Lung microvascular endothelial cell (primary cell): ENCODE measurements around the gene CCP110. TPM values are rescaled to one million over a fixed set of nuclear protein-coding genes. Genes with fewer than 3 reads are reported as not detected.

ENCODE experiments used
- DNase-seq, 2 donors: peaks; one replicate each; pipeline versions ENCODE4 v3.0.0 to v3.0.0-alpha.2; 2010; ENCODE audit warnings: low read depth in 2 of 2
- total RNA-seq: library from RNA; depleted of rRNA; stranded (reverse); fragments of >200 nt; gene quantifications from 2 replicates; pipeline ENCODE4 v1.2.1, GENCODE V29; 2014

The CCP110 gene, protein sequence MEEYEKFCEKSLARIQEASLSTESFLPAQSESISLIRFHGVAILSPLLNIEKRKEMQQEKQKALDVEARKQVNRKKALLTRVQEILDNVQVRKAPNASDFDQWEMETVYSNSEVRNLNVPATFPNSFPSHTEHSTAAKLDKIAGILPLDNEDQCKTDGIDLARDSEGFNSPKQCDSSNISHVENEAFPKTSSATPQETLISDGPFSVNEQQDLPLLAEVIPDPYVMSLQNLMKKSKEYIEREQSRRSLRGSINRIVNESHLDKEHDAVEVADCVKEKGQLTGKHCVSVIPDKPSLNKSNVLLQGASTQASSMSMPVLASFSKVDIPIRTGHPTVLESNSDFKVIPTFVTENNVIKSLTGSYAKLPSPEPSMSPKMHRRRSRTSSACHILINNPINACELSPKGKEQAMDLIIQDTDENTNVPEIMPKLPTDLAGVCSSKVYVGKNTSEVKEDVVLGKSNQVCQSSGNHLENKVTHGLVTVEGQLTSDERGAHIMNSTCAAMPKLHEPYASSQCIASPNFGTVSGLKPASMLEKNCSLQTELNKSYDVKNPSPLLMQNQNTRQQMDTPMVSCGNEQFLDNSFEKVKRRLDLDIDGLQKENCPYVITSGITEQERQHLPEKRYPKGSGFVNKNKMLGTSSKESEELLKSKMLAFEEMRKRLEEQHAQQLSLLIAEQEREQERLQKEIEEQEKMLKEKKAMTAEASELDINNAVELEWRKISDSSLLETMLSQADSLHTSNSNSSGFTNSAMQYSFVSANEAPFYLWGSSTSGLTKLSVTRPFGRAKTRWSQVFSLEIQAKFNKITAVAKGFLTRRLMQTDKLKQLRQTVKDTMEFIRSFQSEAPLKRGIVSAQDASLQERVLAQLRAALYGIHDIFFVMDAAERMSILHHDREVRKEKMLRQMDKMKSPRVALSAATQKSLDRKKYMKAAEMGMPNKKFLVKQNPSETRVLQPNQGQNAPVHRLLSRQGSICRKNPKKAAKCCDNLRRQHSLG
- 5.6 and 6.5 TPM in 2 replicates for total RNA-seq

DNA sequence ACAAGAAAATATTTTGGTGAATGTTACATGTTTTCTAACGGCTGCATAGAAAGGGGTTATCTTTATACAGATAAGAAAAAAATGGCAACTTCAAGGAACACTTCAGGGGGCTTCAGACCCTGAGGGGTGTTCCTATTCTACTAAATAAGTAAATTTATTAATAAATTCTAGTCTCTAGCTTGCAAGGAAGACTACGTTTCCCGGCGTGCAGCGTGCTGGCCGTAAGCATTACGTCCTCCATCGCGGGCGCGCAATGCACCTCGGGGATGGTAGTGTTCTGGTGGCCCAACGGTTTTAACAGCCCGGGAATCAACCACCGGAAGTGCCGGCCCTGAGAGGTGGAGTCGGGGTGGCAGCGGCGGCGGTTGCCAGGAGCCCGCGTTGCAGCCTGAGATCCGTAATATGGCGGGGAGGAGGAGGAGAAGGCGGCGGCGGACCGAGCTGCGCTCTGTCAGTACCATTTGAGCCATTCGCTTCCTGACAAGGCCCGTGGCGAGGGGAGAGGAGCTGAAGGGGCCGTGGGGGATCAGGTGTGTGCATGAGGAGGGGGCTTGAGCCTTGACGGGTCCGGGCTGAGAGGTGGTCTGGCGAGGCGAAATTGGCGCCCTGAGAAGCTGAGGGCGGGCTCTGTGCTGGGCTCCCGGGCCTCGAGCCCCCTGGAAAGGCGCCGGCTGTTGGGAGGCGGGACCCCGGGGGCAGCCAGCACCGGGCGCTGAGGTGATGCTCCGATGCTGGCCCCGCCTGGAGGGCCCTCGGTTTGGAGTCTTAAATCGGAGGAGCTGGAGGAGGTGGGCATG lies at the start of gene CCP110:
CCP110 (plus strand) TSS at position 384 of the 797 bp plus-strand sequence. CDS start 3,940 bp downstream, outside the sequence.
- peak; percentile 97 to 98 for DNase-seq

DNA sequence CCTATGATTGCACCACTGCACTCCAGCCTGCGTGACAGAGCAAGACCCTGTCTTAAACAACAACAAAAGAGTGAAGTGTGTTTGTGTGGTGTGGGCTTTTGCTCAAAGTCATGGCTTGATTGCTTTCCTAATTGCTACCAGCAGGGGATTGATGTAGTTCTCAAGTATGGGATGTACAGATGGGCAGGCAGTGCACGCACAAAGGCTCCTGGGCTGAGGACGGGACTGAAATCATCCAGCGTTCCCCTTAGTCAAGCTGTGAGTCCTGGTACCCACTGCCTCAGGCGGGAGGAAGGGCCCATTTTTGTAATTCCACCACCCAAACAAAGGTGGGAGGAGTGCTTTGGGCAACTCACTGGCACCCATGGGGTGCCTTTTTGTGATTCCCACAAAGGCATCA lies 49.1 kb upstream of the CCP110 start:
- DNase-seq: no peak

DNA sequence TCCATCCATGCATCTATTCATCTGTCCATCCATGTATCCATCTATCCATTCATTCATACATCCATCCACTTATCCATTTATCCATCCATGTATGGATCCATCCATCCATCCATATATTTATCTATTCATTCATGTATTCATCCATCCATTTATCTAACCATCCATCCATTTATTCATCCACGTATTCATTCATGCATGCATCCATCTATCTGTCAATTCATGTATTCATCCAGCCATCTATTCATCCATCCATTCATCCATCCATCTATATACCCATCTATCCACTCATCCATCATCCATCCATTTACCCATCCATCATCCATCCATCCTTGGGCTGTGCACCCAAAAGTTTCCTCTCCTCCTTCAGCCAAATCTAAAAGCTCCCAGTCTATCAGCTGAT lies 45.2 kb upstream of the CCP110 start:
- no peak for DNase-seq

DNA sequence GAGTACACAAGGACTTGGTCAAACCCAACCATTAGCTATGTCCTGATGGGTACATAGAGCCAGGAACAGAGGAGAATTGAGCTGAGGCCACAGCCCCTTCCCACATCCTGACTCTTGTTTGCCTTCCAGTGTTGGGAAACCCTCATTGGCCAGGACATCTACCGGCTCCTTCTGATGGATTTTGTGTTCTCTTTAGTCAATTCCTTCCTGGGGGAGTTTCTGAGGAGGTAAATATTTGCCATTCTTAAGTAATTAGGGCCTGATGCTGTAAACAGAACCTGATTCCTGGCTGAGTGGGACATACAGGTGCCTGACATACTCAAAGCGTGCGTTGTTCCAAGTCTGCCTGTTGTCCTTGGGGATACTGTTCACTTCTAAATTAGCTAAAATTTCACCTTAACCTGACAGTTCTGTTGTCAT lies 44.4 kb upstream of the CCP110 start:
- no peak for DNase-seq

DNA sequence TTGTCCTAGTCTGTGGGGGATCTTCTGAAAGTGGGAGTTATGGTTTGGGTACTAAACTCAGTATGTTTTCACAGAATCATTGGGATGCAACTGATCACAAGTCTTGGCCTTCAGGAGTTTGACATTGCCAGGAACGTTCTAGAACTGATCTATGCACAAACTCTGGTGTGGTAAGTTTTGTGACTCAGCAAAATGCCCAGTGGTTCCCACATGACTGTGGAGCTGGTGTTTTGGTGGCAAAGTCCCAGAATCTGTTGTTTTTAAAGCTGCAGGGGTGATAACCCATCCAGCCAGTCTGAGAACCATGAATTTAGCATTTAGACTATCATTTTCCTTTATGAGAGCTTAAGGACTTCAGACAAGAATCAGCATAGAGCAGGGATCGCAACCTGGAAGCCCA lies 42.4 kb upstream of the CCP110 start:
- DNase-seq: no peak

DNA sequence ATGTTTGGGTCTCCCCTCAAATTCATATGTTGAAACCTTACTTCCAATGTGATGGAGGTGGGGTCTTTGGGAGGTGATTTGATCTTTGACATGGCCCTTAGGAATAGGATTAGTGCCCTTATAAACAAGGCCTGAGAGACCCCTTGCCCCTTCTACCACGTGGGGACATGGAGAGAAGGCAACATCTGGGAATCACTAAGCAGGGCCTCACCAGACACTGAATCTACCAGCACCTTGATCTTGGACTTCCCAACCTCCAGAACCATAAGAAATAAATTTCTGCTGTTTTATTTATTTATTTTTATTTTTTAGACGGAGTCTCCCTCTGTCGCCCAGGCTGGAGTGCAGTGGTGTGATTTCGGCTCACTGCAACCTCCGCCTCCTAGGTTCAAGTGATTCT lies 42.0 kb upstream of the CCP110 start:
- DNase-seq: no peak

DNA sequence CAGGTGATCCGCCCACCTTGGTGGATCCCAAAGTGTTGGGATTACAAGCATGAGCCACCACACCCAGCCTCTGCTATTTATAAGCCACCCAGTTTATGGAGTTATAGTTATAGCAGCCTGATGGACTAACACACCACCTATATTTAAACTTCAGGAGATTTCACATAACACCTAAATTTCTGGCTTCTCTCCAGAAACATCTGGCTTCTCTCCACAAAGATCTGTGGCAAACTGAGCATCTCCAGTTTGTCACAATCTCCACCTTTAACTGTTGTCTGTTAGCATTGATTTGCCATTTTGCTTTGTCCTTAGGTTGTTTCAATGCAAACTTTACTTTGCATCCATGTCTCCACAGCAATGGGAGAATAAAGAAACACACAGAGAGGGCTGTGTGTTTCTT lies 41.5 kb upstream of the CCP110 start:
- DNase-seq: no peak

DNA sequence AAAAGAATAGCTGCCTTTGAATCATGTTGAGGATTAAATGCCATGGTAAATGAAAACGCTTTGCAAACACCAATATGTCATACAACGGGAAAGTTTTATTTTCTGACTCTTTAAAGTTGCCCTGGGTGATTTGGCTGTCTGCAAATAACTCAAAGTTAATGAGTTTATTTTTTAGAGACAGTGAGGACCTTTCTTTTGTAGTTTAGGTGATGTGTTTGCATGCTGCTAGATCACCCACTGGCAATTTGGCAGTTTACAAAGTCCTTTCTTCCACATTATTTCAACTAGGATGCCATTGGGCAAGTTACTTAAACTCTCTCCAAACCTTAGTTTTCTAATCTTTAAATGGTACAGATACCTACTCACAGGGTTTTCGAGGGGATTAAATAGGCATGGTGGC lies 39.6 kb upstream of the CCP110 start:
- DNase-seq: no peak

DNA sequence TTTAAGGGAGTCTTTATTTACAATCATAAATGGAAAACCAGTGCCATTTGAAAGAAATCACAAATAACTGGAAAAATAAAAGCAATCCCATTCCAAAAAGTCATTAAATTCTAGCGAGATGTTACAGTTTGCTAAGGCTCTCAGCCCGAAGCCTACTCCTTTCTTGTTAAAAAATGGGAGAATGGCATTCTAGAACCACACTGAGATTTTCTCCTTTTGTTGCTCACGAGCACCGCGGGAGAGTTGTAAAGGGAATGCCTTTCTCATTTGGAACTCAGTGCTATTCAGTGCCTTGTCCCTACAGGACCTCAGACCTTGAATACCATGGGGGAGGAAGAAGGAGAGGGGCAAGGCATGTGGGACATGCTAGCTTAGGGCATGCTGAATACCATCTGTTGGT lies 38.1 kb upstream of the CCP110 start:
- no peak for DNase-seq

DNA sequence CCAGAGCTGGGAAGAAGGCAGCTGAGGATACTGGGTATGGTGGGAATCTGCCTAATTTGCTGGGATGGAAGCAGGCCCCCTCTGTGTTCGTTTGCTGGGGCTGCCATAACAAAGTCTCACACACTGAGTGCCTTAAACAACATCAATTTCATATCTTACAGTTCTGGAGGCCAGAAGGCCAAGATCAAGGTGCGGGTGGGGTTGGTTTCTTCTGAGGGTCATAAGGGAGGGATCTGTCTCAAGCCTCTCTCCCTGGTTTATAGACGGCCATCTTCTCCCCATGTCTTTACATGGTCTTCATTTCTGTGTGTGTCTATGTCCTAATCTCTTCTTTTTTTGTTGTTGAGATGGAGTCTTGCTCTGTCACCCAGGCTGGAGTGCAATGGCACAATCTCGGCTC lies 37.7 kb upstream of the CCP110 start:
- no peak for DNase-seq

DNA sequence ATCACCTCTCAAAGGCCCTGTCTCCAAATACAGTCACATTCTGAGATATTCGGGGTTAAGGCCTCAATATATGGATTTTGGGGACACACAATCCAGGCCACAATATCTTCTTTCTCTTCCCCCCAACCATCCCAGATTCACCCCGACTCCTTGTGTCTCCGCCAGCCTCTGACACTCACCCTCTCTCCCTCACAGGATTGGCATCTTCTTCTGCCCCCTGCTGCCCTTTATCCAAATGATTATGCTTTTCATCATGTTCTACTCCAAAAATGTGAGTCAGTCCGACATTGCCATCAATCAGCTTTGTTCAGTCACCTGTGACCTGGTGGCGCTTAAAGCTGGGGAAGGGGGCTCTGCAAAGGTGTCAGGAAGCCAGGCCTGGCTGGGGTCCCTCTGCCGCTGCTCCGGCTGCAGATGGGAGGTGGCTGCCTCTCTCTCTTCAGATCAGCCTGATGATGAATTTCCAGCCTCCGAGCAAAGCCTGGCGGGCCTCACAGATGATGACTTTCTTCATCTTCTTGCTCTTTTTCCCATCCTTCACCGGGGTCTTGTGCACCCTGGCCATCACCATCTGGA lies 36.9 kb upstream of the CCP110 start:
- no peak for DNase-seq

DNA sequence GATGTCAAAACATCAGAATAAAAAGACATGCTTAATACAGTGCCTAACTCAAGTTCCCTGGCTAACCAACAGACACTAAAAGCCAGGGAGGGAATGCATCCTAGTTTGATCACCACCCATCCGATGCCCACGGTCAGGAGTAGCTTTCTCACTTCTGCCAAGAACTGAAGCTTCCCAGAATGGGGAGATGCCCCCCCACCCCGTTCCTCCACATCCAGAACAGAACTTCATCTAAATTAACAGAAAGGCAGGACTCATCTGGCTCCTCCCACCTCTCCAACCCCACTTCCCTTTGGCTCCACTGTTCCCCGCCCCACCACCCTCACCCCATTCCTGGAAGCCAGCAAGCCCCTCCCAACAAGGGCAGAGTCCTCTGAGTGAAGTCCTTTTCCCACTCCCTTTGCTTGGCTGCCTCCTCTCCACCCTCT lies 35.5 kb upstream of the CCP110 start:
- no peak for DNase-seq

DNA sequence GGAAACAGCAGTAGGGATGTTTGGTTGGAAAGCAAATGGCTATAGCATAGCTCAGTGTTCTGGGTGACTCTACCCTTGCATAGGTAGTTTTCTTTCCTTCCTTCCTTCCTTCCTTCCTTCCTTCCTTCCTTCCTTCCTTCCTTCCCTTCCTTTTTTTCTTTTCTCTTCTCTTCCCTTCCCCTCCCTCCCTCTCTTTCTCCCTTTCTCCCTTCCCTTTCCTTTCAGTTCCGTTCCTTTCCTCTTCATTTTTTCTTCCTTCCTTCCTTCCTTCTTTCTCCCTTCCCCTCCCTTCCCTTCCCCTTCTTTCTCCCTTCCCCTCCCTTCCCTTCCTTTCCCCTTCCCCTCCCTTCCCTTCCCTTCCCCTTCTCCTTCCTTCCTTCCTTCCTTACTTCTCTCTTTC lies 33.1 kb upstream of the CCP110 start:
- DNase-seq: no peak

DNA sequence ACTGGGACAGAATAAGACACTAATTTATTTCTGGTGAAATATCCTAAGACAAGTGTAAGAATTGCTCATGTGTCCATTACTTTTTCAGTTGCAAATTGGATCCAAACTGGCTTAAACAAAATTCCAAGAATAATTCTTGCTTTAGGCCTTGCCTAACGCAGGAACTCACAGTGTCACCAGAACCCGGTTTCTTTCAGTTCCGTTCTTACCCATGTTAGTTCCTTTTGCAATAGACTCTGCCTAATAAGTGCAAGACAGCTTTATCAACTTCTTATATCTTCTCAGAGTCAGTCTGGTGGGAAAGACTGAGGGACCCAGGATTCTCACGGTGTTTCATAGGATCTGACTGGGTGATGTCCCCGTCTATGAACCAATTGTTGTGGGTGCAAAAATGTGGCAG lies 26.6 kb upstream of the CCP110 start:
- no peak for DNase-seq

DNA sequence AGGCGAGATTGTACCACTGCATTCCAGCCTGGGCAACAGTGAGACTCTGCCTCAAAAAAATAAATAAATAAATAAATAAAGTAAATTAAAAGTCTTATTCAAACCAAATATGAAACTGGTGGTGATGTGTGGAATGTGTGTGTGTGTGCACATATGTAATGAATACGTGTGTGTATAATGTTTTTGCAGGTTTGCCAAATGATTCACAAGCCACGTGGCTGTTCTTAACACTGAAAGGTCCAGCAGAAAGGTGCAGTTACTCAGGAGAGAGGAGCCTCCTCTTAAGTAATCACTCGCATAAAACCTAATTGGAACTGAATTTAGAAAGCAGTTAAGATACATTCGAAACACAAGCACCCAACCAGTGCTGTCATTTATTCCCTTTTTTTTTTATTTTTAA lies 24.7 kb upstream of the CCP110 start:
- no peak for DNase-seq

DNA sequence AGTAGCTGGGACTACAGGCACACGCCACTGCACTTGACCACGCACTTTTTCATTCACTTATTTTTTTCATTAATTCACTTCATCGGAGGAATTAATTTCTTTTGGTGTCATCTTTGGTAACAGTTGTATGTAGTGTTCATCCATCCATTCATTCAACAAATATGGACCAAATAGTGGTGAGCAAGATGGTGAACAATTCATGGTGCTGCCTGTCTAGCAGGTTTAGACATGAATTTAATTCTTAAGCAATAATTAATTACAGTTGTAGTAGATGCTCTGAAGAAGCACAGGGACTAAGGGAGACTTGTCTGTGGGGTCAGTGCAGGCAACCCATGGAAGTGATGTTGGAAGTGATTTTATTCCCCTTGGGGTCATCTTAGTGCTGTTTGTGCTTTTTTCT lies 24.3 kb upstream of the CCP110 start:
- DNase-seq: no peak

DNA sequence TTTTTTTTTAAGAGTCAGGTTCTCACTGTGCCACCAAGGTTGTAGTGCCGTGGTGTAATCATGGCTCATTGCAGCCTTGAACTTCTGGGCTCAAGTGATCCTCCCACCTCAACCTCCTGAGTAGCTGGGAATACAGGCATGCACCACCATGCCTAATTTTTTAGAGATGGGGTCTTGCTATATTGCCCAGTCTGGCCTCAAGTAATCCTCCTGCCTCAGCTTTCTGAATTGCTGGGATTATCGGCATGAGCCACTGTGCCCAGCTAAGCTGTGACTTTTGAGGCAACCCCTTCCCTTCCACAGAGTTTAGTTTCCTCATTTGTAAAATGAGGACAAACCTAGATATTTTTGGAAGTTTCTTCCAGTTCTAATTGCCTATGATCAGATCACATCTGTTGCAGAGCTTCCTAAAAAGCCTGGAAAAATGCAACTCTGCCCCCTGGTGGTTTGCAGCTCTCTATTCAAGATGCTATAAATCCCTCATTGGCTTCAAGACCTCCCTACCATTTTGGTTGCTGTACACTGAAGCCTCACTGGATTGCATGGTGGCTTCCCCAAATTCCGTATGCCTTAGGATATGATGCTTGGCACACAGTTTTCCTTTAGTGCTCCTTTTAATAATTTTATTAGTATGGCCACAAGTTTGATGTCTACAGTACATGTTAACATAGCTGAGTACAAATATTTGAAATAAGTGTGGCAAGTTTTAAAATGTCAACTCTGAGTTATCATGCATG lies 21.2 kb upstream of the CCP110 start:
- DNase-seq: peak; percentile 76 to 88

DNA sequence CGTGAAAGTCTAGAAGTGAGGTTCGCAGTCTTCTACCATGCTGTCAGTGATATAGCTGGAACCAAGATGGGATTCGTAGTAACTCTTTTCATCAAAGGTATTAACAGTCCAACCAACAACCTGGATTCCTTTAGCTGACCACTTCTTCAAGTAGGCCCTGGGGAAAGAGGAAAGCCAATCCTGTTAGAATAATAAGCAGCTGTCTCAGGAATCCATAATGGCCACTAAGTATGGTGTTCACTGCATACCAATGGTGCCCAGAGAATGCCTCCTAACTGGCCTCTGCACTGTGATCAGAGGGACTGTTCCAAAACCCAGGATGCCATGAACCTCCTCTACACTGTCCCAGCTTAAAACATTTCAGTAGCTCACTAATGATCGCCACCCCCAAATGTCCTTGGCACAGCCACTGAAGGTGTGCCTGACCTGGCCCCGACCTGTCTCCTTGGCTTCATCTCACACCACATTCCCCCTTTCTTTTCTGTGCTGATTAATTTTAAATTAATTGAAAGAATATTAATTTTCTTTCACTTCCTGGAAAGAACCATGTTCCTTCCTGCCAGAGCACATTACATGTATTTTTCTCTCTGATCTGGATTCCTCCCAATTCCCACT lies 20.2 kb upstream of the CCP110 start:
- no peak for DNase-seq

DNA sequence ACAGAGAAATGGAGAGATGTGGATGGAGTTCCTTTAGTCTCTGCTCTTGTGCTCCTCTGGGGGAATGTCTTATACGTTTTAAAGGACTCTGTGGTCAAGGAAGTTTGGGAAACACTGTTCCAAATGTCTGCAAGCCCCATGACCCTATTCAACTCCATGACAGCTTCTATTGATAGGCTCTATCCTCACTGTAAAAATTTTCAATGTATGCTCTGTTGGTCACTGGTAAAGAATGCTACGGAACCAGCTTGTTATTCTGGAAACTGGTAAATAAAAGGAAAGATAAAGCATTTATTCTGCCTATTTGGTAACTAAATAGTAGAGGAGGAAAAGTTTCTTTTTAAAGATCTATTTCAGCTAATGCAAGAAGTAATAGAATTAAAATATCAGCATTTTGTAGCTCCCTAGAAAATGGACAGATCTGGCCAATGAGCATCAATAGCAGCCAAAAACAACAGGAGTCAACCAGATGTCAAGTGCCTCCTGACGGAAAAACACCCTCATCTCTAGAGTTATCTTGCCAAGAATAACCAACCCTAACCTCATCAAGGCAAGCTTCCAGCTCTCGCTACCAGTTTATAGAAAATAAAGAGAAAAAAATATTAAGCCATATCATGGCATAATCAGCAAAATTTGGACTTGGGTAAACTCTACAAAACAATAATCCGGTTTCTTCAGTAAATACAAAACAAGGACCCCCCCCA lies 18.0 kb upstream of the CCP110 start:
- peak; percentile 35 to 97 for DNase-seq
